ENCODE data around the gene PLPP2. TPM values are rescaled to one million over a fixed set of nuclear protein-coding genes. Genes with fewer than 3 reads are reported as not detected.

PLPP2 gene
- total and polyA plus RNA-seq, 2 experiments from 2014 or later, result 0.21 TPM; not detected in 1

DNA sequence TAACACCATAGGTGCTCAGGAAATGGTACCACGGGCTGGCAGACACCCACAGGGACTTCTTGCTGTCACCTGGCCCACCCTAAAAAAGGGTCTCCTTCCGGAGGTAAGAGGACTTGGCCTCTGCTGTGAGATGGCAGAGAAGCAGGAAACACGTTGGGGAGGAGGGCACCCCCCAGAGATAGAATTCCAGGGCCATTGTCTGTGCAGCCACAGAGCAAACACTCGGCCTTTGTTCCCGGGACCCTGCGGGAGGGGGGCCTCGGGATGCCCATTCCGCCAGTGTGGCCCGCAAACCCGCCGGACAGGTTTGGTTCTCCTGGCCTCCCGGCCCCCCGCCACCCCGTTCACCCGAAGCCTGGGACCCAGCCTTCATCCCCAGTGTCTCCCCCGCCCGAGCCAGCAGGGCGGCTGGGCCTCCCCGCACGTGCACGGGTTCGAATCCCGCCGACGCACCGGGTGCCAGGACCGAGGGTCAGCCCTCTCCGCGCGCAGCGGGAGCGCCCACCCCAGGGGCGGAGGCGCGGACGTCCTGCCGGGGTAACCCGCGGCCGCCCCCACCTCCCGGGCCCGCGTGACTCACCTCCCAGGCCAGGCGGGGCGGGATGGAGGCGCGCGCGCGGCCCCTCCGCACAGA lies 714 bp downstream of the PLPP2 start:
- no peak for DNase-seq (ENCODE audit: low read depth in 1 of 2, low spot score in 1 of 2)
- H3K27ac ChIP-seq, result no peak overlapping the region
- peak overlapping the region; percentile 9 for H3K4me3 ChIP-seq
- H3K36me3 ChIP-seq, result no peaks in the 10 kb centered on the region
- no peaks in the 10 kb centered on the region for H3K9me3 ChIP-seq (ENCODE audit: low read depth)
- peaks cover 71% of the 10 kb centered on the region for H3K27me3 ChIP-seq
- no peaks in the 10 kb centered on the region for H3K4me1 ChIP-seq (ENCODE audit: low read depth)
- TF ChIP-seq, protein P1, sequence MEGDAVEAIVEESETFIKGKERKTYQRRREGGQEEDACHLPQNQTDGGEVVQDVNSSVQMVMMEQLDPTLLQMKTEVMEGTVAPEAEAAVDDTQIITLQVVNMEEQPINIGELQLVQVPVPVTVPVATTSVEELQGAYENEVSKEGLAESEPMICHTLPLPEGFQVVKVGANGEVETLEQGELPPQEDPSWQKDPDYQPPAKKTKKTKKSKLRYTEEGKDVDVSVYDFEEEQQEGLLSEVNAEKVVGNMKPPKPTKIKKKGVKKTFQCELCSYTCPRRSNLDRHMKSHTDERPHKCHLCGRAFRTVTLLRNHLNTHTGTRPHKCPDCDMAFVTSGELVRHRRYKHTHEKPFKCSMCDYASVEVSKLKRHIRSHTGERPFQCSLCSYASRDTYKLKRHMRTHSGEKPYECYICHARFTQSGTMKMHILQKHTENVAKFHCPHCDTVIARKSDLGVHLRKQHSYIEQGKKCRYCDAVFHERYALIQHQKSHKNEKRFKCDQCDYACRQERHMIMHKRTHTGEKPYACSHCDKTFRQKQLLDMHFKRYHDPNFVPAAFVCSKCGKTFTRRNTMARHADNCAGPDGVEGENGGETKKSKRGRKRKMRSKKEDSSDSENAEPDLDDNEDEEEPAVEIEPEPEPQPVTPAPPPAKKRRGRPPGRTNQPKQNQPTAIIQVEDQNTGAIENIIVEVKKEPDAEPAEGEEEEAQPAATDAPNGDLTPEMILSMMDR (IDR thresholded peaks at IDR 0.05; ENCODE audit: low read depth, low read length), result no peak

DNA sequence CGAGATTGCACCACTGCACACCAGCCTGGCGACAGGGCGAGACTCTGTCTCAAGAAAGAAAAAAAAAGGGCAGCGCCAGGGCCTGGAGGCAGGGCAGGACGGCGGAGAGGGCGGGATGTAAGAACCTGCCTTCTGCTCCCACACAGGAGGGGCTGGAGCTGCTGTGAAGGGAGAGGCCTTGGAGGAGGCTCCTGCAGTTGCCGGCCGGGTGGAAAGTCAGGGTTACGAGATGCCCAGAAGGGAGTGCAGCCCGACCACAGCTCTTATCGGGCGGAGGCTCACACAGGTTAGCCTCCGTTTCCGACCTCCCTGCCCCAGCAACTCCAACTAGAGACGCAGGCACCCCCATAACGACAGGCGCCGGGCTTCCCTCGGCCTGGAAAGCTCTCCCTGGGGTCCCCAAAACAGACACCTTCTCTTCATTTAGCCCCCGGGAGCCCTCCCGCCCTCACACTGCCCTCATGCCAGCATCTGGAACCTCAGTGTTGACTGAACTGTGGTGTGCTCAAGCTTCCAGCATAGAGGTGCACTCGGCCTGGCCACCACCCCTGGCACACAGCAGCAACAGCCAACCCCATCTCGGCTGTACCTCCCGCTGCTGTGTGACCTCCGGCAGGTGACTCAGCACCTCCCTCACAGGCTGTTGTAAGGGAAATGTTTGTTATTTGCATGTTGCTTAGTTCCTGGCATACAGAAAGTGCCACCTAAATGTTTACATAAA lies 1.4 kb downstream of the PLPP2 start:
- TF ChIP-seq, protein P1 (IDR thresholded peaks at IDR 0.05; ENCODE audit: low read depth, low read length), result no peak
- no peaks in the 10 kb centered on the region for H3K36me3 ChIP-seq
- no peaks in the 10 kb centered on the region for H3K9me3 ChIP-seq (ENCODE audit: low read depth)
- peaks cover 68% of the 10 kb centered on the region for H3K27me3 ChIP-seq
- H3K27ac ChIP-seq, result no peak overlapping the region
- no peaks in the 10 kb centered on the region for H3K4me1 ChIP-seq (ENCODE audit: low read depth)
- no peak overlapping the region for H3K4me3 ChIP-seq
- peak in 1 of 2 donors; percentile 31 for DNase-seq (ENCODE audit: low read depth in 1 of 2, low spot score in 1 of 2)

DNA sequence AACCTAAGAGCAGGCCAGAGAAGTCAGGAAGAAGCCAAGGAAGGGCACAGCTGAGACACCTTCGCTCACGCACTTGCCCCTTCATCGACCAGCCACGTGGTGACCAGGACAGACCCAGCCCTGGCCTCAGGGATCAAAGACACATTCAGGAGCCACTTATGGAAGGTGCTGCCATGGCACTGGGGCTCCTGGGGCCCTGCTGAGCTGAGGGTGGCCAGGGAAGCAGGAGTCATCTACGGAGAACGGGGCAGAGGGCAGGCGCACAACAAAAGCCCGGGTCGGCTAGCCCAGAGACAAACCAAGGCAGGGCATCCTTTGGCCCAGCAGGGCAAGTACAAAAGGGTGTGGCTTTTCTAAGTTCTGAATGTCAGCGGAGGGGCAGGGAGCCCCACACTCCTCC lies 2.3 kb downstream of the PLPP2 start:
- Histone ChIP-seq H3K27me3 (peaks cover 59% of the 10 kb centered on the region), H3K27ac (no peak overlapping the region)
- TF ChIP-seq, protein P1 (IDR thresholded peaks at IDR 0.05; ENCODE audit: low read depth, low read length), result no peak

DNA sequence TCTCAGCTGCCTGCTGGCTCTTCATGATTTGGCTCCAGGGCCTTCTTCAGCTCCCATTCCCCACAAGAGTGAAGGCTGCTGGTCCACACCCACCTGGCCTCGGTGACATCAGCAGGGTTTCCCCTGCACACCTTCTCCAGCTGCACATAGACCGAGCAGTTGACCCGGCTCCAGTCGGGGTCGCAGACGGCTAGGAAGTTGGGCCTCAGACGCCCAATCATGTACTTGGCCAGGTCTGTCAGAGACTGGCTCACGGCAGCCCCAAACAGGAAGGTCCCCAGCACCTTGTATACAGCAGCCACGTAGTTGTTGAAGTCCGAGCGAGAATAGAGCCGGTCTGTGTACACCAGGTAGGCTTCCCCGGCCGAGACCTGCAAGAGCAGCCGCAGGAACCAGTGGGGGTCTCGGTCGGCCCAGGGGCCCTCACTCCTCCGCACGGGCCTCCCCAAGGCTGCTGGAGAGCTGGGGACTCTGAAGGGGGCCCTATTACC lies 3.8 kb downstream of the PLPP2 start:
- H3K27me3 ChIP-seq, result peaks cover 44% of the 10 kb centered on the region
- TF ChIP-seq, protein P1 (IDR thresholded peaks at IDR 0.05; ENCODE audit: low read depth, low read length), result no peak
- H3K36me3 ChIP-seq, result no peaks in the 10 kb centered on the region
- no peak overlapping the region for H3K27ac ChIP-seq
- no peak for DNase-seq (ENCODE audit: low read depth in 1 of 2, low spot score in 1 of 2)
- no peaks in the 10 kb centered on the region for H3K9me3 ChIP-seq (ENCODE audit: low read depth)
- no peaks in the 10 kb centered on the region for H3K4me1 ChIP-seq (ENCODE audit: low read depth)
- H3K4me3 ChIP-seq, result no peak overlapping the region

More for the DNA sequence above, 2.3 kb downstream of the PLPP2 start:
- Histone ChIP-seq H3K4me1 (ENCODE audit: low read depth) (no peaks in the 10 kb centered on the region), H3K9me3 (ENCODE audit: low read depth) (no peaks in the 10 kb centered on the region), H3K36me3 (no peaks in the 10 kb centered on the region), H3K4me3 (no peak overlapping the region)
- no peak for DNase-seq (ENCODE audit: low read depth in 1 of 2, low spot score in 1 of 2)

DNA sequence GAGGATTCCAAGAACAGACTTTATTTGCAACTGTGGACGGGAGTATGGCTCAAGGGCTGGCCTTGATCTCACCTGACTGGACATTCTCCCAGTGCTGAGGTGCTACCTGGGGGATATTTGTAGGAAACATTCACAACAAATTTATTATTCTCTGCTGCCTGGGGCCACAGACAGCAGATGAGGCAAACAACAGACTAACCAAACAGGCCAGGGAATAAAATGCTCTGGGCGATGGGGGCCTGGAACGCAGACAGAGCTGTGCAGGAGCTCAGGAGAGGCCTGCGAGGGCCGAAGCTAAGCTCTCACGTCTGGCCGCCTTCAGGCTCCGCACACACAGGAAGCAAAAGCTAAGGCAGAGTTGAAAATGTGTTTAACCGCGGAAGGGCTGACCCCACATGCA lies 7.8 kb downstream of the PLPP2 start:
- peaks cover 6% of the 10 kb centered on the region for H3K27me3 ChIP-seq
- TF ChIP-seq, protein P1 (IDR thresholded peaks at IDR 0.05; ENCODE audit: low read depth, low read length), result no peak
- H3K9me3 ChIP-seq (ENCODE audit: low read depth), result no peaks in the 10 kb centered on the region
- H3K4me1 ChIP-seq (ENCODE audit: low read depth), result no peaks in the 10 kb centered on the region
- H3K4me3 ChIP-seq, result no peak overlapping the region
- H3K36me3 ChIP-seq, result no peaks in the 10 kb centered on the region
- DNase-seq (ENCODE audit: low read depth in 1 of 2, low spot score in 1 of 2), result no peak
- no peak overlapping the region for H3K27ac ChIP-seq

Measured in cardiac muscle cell (in vitro differentiated cells and primary cell).